A549 (cell line): ENCODE results near the gene CCDC12.

Experiments
- KDM5A ChIP-seq: fragments of 200-600 bp; sonication (generic); IDR thresholded peaks from 2 replicates; pipeline ENCODE4 v1.6.1; 2016; ENCODE audit warnings: antibody characterized with exemption, mild to moderate bottlenecking
- POLR2A ChIP-seq: IDR thresholded peaks from 2 replicates; pipeline ENCODE4 v1.6.1; 2012; ENCODE audit warnings: mild to moderate bottlenecking, low read length
- SMC3 ChIP-seq: fragments of >200 bp; sonication (Bioruptor Twin); formaldehyde crosslinking; IDR thresholded peaks from 3 replicates; pipeline ENCODE4 v1.6.1; 2018; ENCODE audit warnings: inconsistent platforms
- TF ChIP-seq, protein P1 (sequence below): fragments of >200 bp; sonication (Bioruptor Twin); formaldehyde crosslinking; IDR thresholded peaks from 3 replicates; pipeline ENCODE4 v1.5.1; 2016

DNA sequence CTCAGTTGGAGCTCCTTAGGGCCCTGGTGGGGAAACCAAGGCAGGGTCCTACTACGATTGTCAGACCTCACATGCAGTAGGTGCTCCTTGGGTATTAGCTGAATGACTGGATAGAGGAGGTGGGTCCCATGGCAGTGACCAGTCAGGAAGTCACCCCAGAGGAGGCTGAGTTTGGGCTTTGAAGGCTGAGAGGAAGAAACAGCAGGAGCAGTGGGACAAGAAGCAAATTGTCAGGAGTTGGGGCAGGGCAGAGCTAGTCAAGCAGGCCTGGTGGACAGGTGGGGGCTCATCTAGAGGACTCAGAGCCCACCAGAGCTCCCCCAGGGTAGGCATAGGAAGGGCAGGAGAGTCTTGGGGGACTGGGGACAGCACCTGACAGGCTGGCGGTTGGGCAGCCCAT lies 6.0 kb upstream of the CCDC12 start:
- no peak for TF ChIP-seq KDM5A
- TF ChIP-seq, protein P1, sequence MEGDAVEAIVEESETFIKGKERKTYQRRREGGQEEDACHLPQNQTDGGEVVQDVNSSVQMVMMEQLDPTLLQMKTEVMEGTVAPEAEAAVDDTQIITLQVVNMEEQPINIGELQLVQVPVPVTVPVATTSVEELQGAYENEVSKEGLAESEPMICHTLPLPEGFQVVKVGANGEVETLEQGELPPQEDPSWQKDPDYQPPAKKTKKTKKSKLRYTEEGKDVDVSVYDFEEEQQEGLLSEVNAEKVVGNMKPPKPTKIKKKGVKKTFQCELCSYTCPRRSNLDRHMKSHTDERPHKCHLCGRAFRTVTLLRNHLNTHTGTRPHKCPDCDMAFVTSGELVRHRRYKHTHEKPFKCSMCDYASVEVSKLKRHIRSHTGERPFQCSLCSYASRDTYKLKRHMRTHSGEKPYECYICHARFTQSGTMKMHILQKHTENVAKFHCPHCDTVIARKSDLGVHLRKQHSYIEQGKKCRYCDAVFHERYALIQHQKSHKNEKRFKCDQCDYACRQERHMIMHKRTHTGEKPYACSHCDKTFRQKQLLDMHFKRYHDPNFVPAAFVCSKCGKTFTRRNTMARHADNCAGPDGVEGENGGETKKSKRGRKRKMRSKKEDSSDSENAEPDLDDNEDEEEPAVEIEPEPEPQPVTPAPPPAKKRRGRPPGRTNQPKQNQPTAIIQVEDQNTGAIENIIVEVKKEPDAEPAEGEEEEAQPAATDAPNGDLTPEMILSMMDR: no peak
- no peak for TF ChIP-seq SMC3
- TF ChIP-seq POLR2A: no peak
